Heart right ventricle (tissue), 16 donors: ENCODE results near the gene USP20. TPM values are rescaled to one million over a fixed set of nuclear protein-coding genes. Genes with fewer than 3 reads are reported as not detected.

ENCODE experiments used
- ATAC-seq, 8 donors: fragments of 200-7000 bp; cut with Tn5 transposase; one replicate each; pipeline ENCODE4 v1.9.1; 2020; ENCODE audit warnings: mild to moderate bottlenecking in 8 of 8, moderate library complexity in 8 of 8, moderate number of reproducible peaks in 1 of 8
- DNase-seq, 2 donors: peaks; one replicate each; pipeline ENCODE4 v3.0.0-alpha.2; 2020
- H3K27ac ChIP-seq, 10 donors: fragments of 200-600 bp; sonication (generic) in 2 of 10; one replicate each; pipeline versions ENCODE4 v1.5.0 to v1.8.0; 2020 to 2022; ENCODE audit warnings: mild to moderate bottlenecking in 3 of 10
- H3K27me3 ChIP-seq, 7 donors: fragments of 200-600 bp; one replicate each; pipeline ENCODE4 v1.8.0; 2021 to 2022; ENCODE audit warnings: mild to moderate bottlenecking in 2 of 7
- H3K36me3 ChIP-seq, 9 donors: fragments of 200-600 bp; sonication (generic) in 1 of 9; one replicate each; pipeline versions ENCODE4 v1.5.0 to v1.8.0; 2020 to 2022; ENCODE audit warnings: mild to moderate bottlenecking in 2 of 9
- H3K4me1 ChIP-seq, 9 donors: fragments of 200-600 bp; sonication (generic) in 1 of 9; one replicate each; pipeline versions ENCODE4 v1.5.0 to v1.8.0; 2020 to 2022; ENCODE audit warnings: mild to moderate bottlenecking in 4 of 9
- H3K4me3 ChIP-seq, 10 donors: fragments of 200-600 bp; sonication (generic) in 2 of 10; one replicate each; pipeline versions ENCODE4 v1.5.0 to v1.8.0; 2020 to 2022; ENCODE audit warnings: mild to moderate bottlenecking in 7 of 10, moderate library complexity in 2 of 10
- H3K9me3 ChIP-seq, 11 donors: fragments of 200-600 bp in 10 of 11; sonication (generic) in 2 of 11; one replicate each; pipeline versions ENCODE4 v1.5.0 to v1.8.0; 2013 to 2022; ENCODE audit warnings: mild to moderate bottlenecking in 2 of 11, control low read depth in 1 of 11, moderate library complexity in 1 of 11
- WGBS, 2 donors: extraction: QIAGEN DNeasy Blood & Tissue Kit; methylation state at CpG; one replicate each; pipeline ENCODE4 v1.1.7; 2013; ENCODE audit warnings: inconsistent platforms in 1 of 2; 5-methylcytosine and 5-hydroxymethylcytosine counted together
- intact Hi-C, 10 donors: fragments of 100-400 bp; cut with DNase I; formaldehyde crosslinking; loops; one replicate each; pipeline versions ENCODE4 v1.11.1 to v1.14.2; 2022
- polyA plus RNA-seq, 2 donors: library from polyadenylated mRNA; stranded (reverse); fragments of 200-250 nt; gene quantifications; one replicate each; pipeline ENCODE4 v1.2.3, GENCODE V29; 2013
- total RNA-seq, 10 donors: library from RNA; stranded (reverse); fragmentation: NEBNext Ultra II Directional in 3 of 10; extraction: Animal tissue kit (Norgen Biotek cat#: 25700) in 3 of 10; gene quantifications; one replicate each; pipeline versions ENCODE4 v1.2.1 to v1.2.4, GENCODE V29; 2021 to 2023
- TF ChIP-seq, protein P1 (sequence below), 9 donors: fragments of 200-600 bp; sonication (generic) in 2 of 9; IDR thresholded peaks; one replicate each; pipeline versions ENCODE4 v1.5.0 to v1.8.0; 2021 to 2022; ENCODE audit warnings: antibody characterized with exemption in 9 of 9, mild to moderate bottlenecking in 5 of 9, moderate library complexity in 1 of 9
- donor health status: Arrhythmogenic right ventricular cardiomyopathy.
- donor health status: ischemic (EF 13 %, LVEDD 7.1; RV severe dilation, severe dysfunction).
- donor health status: healthy with polysubstance abuse.
- donor health status: DM: no; HTN: yes; CAD: no.
- donor health status: DM: no; HTN: no; CAD: no.
- donor health status: ischemic (EF 25% LVEDD 6.9; RV normal size, moderate dysfunction).
- donor health status: ischemic (EF 25% LVEDD 5.7; RV mildly dilated, moderate dysfunction).
- donor health status: healthy.
- donor health status: DM: yes; HTN: yes; CAD: no.
- donor health status: Ischemic cardiomyopathy.
- donor health status: ischemic (EF 35%, LVEDD 5.7; RV mildly dilated, moderate dysfunction).
- donor health status: nonischemic (EF 11% LVEDD 7.7; RV severe dilation, severe dysfunction).
- donor health status: DM: yes; HTN: yes; CAD: no.
- donor health status: PGD.
- donor health status: ischemic (EF 29% LVEDD 5.4; RV normal size, mild dysfunction).
- donor health status: nonischemic (EF 23%, LVEDD 6.1; RV moderate dilation, normal function).

USP20 gene
- total and polyA plus RNA-seq, 12 donors = 10.9 to 16.8 (median 12.5) TPM

- ATAC-seq = no peak
- DNase-seq = no peak
- Histone ChIP-seq H3K4me3 (no peak overlapping the region), H3K9me3 (no peaks in the 10 kb centered on the region), H3K27ac (no peak overlapping the region), H3K27me3 (peaks cover 0 to 11% (median 0%) of the 10 kb centered on the region in 7 donors), H3K36me3 (no peaks in the 10 kb centered on the region), H3K4me1 (peaks cover 5 to 6% (median 5%) of the 10 kb centered on the region in 9 donors)
- intact Hi-C loops = no loop called here
- TF ChIP-seq, protein P1, sequence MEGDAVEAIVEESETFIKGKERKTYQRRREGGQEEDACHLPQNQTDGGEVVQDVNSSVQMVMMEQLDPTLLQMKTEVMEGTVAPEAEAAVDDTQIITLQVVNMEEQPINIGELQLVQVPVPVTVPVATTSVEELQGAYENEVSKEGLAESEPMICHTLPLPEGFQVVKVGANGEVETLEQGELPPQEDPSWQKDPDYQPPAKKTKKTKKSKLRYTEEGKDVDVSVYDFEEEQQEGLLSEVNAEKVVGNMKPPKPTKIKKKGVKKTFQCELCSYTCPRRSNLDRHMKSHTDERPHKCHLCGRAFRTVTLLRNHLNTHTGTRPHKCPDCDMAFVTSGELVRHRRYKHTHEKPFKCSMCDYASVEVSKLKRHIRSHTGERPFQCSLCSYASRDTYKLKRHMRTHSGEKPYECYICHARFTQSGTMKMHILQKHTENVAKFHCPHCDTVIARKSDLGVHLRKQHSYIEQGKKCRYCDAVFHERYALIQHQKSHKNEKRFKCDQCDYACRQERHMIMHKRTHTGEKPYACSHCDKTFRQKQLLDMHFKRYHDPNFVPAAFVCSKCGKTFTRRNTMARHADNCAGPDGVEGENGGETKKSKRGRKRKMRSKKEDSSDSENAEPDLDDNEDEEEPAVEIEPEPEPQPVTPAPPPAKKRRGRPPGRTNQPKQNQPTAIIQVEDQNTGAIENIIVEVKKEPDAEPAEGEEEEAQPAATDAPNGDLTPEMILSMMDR (IDR thresholded peaks at IDR 0.05) = no peak
- WGBS, 2 donors = 40% methylated on average over 6 of the region's 6 CpGs
Observed at GRCh38 chr9:129798973-129799372, 36.3 kb upstream of the USP20 start.

- TF ChIP-seq, protein P1 (IDR thresholded peaks at IDR 0.05) = no peak
- intact Hi-C loops = loop anchor here in 1 of 10 donors (5.0 kb wide), 2 partner anchors 669 to 896 kb away; no protein-coding TSS in a partner anchor
- no peak overlapping the region for H3K27ac ChIP-seq
- H3K9me3 ChIP-seq = no peaks in the 10 kb centered on the region
- peaks cover 6 to 26% (median 11%) of the 10 kb centered on the region in 9 donors for H3K4me1 ChIP-seq
- H3K4me3 ChIP-seq = no peak overlapping the region
- ATAC-seq = no peak
- H3K27me3 ChIP-seq = no peaks in the 10 kb centered on the region
- H3K36me3 ChIP-seq = peaks cover 0 to 23% (median 0%) of the 10 kb centered on the region in 9 donors
- 78 to 83% methylated on average over 17 of the region's 17 CpGs for WGBS, 2 donors
- DNase-seq = no peak
Observed at GRCh38 chr9:129801504-129801903, 33.8 kb upstream of the USP20 start.

- intact Hi-C loops = loop anchor here in 1 of 10 donors (5.0 kb wide), 2 partner anchors 671 to 894 kb away; no protein-coding TSS in a partner anchor
- TF ChIP-seq, protein P1 (IDR thresholded peaks at IDR 0.05) = no peak
- ATAC-seq = peak; percentile 96 to 99 (median 99)
- H3K27me3 ChIP-seq = no peaks in the 10 kb centered on the region
- H3K36me3 ChIP-seq = peaks cover 0 to 36% (median 5%) of the 10 kb centered on the region in 9 donors
- H3K27ac ChIP-seq = peak within 1 kb of the TSS; percentile 54 to 90 (median 88)
- peak within 1 kb of the TSS; percentile 66 to 96 (median 84) for H3K4me3 ChIP-seq
- H3K4me1 ChIP-seq = peaks cover 6 to 27% (median 11%) of the 10 kb centered on the region in 9 donors
- 0% methylated on average over 82 to 93 of the region's 93 CpGs for WGBS, 2 donors
- no peaks in the 10 kb centered on the region for H3K9me3 ChIP-seq
- peak; percentile 95 to 96 for DNase-seq
Observed at GRCh38 chr9:129802833-129803675, 32.2 kb upstream of the USP20 start, which contains the start of gene TOR1B. TSS of gene TOR1B (plus strand) at chr9:129803184. CDS start at chr9:129803213, 29 bp downstream.

GRCh38 chr9:129803676-129804060, 31.6 kb upstream of the USP20 start:
- peaks cover 0 to 42% (median 5%) of the 10 kb centered on the region in 9 donors for H3K36me3 ChIP-seq
- 1 to 2% methylated on average over 14 of the region's 14 CpGs for WGBS, 2 donors
- ATAC-seq = no peak
- H3K27me3 ChIP-seq = no peaks in the 10 kb centered on the region
- DNase-seq = no peak
- TF ChIP-seq, protein P1 (IDR thresholded peaks at IDR 0.05) = no peak
- H3K4me1 ChIP-seq = peaks cover 6 to 27% (median 11%) of the 10 kb centered on the region in 9 donors
- peak overlapping the region; percentile 54 to 90 (median 88) for H3K27ac ChIP-seq
- H3K9me3 ChIP-seq = no peaks in the 10 kb centered on the region
- peak overlapping the region; percentile 66 to 96 (median 84) for H3K4me3 ChIP-seq
- intact Hi-C loops = loop anchor here in 1 of 10 donors (5.0 kb wide), 2 partner anchors 671 to 894 kb away; no protein-coding TSS in a partner anchor
